Memory B cell (primary cell): ENCODE measurements around the gene PTGDR.

Source experiments
- ATAC-seq: fragments of 150-1000 bp; cut with Tn5 transposase; 2 replicates; pipeline ENCODE4 v1.10.0; 2021; ENCODE audit warnings: low read depth, mild to moderate bottlenecking, moderate library complexity
- DNase-seq, 2 donors: peaks; one replicate each; pipeline ENCODE4 v3.0.0; 2022; ENCODE audit warnings: low spot score in 2 of 2
- H3K27ac Mint-ChIP-seq: one replicate; pipeline ENCODE4 v1.8.0; 2022; ENCODE audit warnings: mild to moderate bottlenecking, moderate library complexity, mixed read lengths
- H3K27me3 Mint-ChIP-seq: one replicate; pipeline ENCODE4 v1.8.0; 2022; ENCODE audit warnings: mixed read lengths
- H3K36me3 Mint-ChIP-seq: one replicate; pipeline ENCODE4 v1.8.0; 2022; ENCODE audit warnings: mild to moderate bottlenecking, mixed read lengths
- H3K4me1 Mint-ChIP-seq: one replicate; pipeline ENCODE4 v1.8.0; 2022; ENCODE audit warnings: mixed read lengths
- H3K4me3 Mint-ChIP-seq: one replicate; pipeline ENCODE4 v1.8.0; 2022; ENCODE audit warnings: mild to moderate bottlenecking, moderate library complexity, mixed read lengths
- H3K9me3 Mint-ChIP-seq: one replicate; pipeline ENCODE4 v1.8.0; 2022; ENCODE audit warnings: mixed read lengths

PTGDR gene

DNA sequence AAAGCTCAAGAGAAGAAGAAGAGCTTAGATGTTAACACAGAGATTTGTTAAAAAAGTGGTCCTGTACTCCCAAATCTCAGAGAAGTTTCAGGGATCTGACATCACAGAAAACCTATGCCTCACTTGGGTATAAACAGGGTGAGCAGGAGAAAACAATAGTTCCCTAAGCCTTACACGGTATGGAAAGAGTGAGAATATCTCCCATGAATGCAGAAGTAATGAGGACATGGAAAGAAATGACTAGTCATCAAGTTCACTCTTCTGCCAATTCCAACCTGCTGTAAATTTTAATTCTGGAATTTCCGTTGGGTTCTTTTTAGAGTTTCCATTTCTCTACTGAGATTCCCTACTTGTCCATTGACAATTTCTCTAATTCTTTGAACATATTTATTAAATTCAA, 40.4 kb downstream of the PTGDR start:
- no peak overlapping the region for H3K27ac Mint-ChIP-seq
- H3K4me3 Mint-ChIP-seq: no peak overlapping the region
- ATAC-seq (no peak), DNase-seq (no peak)
- H3K9me3 Mint-ChIP-seq: no peaks in the 10 kb centered on the region
- peaks cover 15% of the 10 kb centered on the region for H3K4me1 Mint-ChIP-seq
- peaks cover 2% of the 10 kb centered on the region for H3K36me3 Mint-ChIP-seq
- peaks cover 9% of the 10 kb centered on the region for H3K27me3 Mint-ChIP-seq

DNA sequence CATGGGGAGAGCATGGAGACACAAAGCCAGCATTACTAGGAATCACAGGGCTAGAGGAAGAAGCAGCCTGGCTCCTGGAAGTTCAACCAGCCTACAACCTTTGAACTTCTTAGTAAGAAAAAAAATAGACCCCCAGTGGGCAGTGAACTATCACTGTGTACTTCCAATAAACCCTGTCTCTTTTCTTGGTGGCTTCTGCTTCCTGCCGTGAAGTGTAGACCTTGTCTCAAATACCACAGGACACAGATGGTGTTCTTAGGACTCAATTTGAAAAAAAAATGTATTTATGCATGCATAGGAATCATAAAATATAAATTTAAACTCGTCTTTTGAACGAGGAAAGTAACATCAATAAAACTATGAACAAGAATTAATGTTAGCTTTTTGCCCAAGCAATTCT, 43.0 kb downstream of the PTGDR start:
- Mint-ChIP-seq H3K4me3 (no peak overlapping the region), H3K9me3 (no peaks in the 10 kb centered on the region), H3K36me3 (peaks cover 2% of the 10 kb centered on the region), H3K4me1 (peaks cover 36% of the 10 kb centered on the region), H3K27me3 (peaks cover 17% of the 10 kb centered on the region), H3K27ac (no peak overlapping the region)
- no peak for DNase-seq
- ATAC-seq: no peak

DNA sequence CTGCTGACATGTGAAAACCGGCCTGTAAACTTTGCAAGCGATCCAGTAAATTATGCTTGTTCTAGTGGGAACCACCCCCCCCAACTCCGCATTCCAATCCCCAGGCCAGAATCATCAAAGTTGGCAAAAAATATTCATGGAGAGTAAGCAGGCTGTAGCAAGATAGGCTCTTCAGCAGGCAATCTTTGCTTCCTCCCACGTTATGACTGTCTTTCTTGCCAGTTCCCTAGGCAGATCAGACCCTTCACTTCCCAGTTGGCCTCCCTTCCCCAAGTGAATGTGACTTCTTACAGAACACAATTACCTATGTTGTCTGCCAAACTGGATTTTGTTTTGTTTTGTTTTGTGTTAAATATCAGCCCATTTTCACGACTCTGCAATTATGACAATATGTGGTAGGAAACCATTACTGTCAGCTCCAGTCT, 45.4 kb downstream of the PTGDR start:
- Mint-ChIP-seq H3K4me1 (peaks cover 37% of the 10 kb centered on the region), H3K36me3 (peaks cover 2% of the 10 kb centered on the region), H3K4me3 (peak overlapping the region; percentile 87), H3K27ac (no peak overlapping the region), H3K9me3 (no peaks in the 10 kb centered on the region), H3K27me3 (peaks cover 24% of the 10 kb centered on the region)
- DNase-seq (no peak), ATAC-seq (no peak)

- DNase-seq (no peak), ATAC-seq (no peak)
- Mint-ChIP-seq H3K36me3 (peaks cover 2% of the 10 kb centered on the region), H3K4me1 (peaks cover 37% of the 10 kb centered on the region), H3K4me3 (peak overlapping the region; percentile 87), H3K27me3 (peaks cover 24% of the 10 kb centered on the region), H3K27ac (no peak overlapping the region), H3K9me3 (no peaks in the 10 kb centered on the region)
These were observed 46.0 kb downstream of the PTGDR start for GRCh38 chr14:52313462-52313861.

- no peaks in the 10 kb centered on the region for H3K9me3 Mint-ChIP-seq
- H3K27me3 Mint-ChIP-seq: peaks cover 25% of the 10 kb centered on the region
- DNase-seq: peak; percentile 2 to 44
- peak within 1 kb of the TSS; percentile 87 for H3K4me3 Mint-ChIP-seq
- H3K36me3 Mint-ChIP-seq: peaks cover 2% of the 10 kb centered on the region
- ATAC-seq: peak; percentile 16
- peaks cover 37% of the 10 kb centered on the region for H3K4me1 Mint-ChIP-seq
- H3K27ac Mint-ChIP-seq: no peak within 1 kb of the TSS
These were observed 46.6 kb downstream of the PTGDR start, which contains the start of gene PTGER2 for GRCh38 chr14:52313903-52314594. Gene PTGER2 (plus strand): TSS chr14:52314312. CDS start chr14:52314549, 237 bp downstream.

GRCh38 chr14:52314595-52315354, 47.3 kb downstream of the PTGDR start:
- DNase-seq: peak; percentile 7 to 31
- H3K36me3 Mint-ChIP-seq: peaks cover 2% of the 10 kb centered on the region
- H3K4me1 Mint-ChIP-seq: peaks cover 37% of the 10 kb centered on the region
- peaks cover 25% of the 10 kb centered on the region for H3K27me3 Mint-ChIP-seq
- peak; percentile 20 for ATAC-seq
- no peak overlapping the region for H3K27ac Mint-ChIP-seq
- H3K4me3 Mint-ChIP-seq: peak overlapping the region; percentile 87
- H3K9me3 Mint-ChIP-seq: no peaks in the 10 kb centered on the region

GRCh38 chr14:52315355-52315718, 47.8 kb downstream of the PTGDR start:
- Mint-ChIP-seq H3K4me3 (peak overlapping the region; percentile 87), H3K9me3 (no peaks in the 10 kb centered on the region), H3K4me1 (peaks cover 37% of the 10 kb centered on the region), H3K27ac (no peak overlapping the region), H3K27me3 (peaks cover 25% of the 10 kb centered on the region), H3K36me3 (peaks cover 2% of the 10 kb centered on the region)
- no peak for ATAC-seq
- DNase-seq: no peak

DNA sequence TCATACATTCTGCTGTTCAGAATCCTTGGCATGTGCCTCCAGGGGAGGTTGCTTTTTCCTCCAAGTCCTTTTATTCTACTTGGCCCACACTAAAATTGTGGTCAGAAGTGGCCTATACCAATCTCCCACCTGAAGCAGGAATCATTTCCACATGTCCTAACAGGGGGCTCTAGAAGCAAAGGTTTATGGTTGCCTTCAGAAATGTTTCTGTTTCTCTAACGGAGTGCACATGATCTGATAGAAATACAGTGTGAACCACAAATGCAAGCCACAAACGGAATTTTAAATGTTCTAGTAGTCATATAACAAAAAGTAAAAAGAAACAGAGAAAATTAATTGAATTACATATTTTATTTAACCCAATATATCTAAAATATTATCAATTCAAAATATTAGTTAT, 50.6 kb downstream of the PTGDR start:
- H3K4me1 Mint-ChIP-seq: peaks cover 21% of the 10 kb centered on the region
- peaks cover 25% of the 10 kb centered on the region for H3K27me3 Mint-ChIP-seq
- no peak overlapping the region for H3K4me3 Mint-ChIP-seq
- no peak for ATAC-seq
- no peak for DNase-seq
- H3K9me3 Mint-ChIP-seq: peaks cover 8% of the 10 kb centered on the region
- no peak overlapping the region for H3K27ac Mint-ChIP-seq
- peaks cover 3% of the 10 kb centered on the region for H3K36me3 Mint-ChIP-seq

- ATAC-seq: no peak
- Mint-ChIP-seq H3K9me3 (peaks cover 11% of the 10 kb centered on the region), H3K27ac (no peak overlapping the region), H3K4me3 (no peak overlapping the region), H3K4me1 (peaks cover 16% of the 10 kb centered on the region), H3K27me3 (peaks cover 19% of the 10 kb centered on the region), H3K36me3 (peaks cover 3% of the 10 kb centered on the region)
- DNase-seq: no peak
These were observed 51.5 kb downstream of the PTGDR start for GRCh38 chr14:52318826-52319645.

DNA sequence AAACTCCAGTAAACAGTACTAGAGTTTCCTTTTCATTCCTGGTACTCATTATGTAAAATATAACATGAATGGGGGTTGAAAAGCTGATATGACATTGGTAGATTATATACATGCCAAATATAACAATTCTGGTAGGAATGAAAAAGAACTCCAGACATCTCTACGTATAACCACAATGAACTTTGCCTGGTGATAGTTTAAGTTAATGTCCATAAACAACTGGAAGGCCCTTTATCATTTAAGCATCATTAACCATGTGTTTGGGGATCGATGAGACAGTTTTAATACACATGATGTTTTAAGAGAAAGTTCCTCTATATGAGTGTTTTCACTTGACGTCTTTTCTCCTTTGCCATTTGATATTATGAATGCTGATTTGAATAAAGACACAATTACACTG, 52.4 kb downstream of the PTGDR start:
- peaks cover 14% of the 10 kb centered on the region for H3K4me1 Mint-ChIP-seq
- H3K27ac Mint-ChIP-seq: no peak overlapping the region
- DNase-seq (no peak), ATAC-seq (no peak)
- peaks cover 13% of the 10 kb centered on the region for H3K27me3 Mint-ChIP-seq
- H3K36me3 Mint-ChIP-seq: peaks cover 3% of the 10 kb centered on the region
- peaks cover 11% of the 10 kb centered on the region for H3K9me3 Mint-ChIP-seq
- H3K4me3 Mint-ChIP-seq: no peak overlapping the region

- peak in 1 of 2 donors; percentile 42 for DNase-seq
- Mint-ChIP-seq H3K36me3 (peaks cover 3% of the 10 kb centered on the region), H3K27ac (no peak overlapping the region), H3K27me3 (peaks cover 4% of the 10 kb centered on the region), H3K4me3 (no peak overlapping the region), H3K4me1 (peaks cover 17% of the 10 kb centered on the region), H3K9me3 (peaks cover 11% of the 10 kb centered on the region)
- ATAC-seq: peak; percentile 99
These were observed 57.6 kb downstream of the PTGDR start for GRCh38 chr14:52325126-52325525.

GRCh38 chr14:52325630-52326029, 58.1 kb downstream of the PTGDR start:
- ATAC-seq: no peak
- H3K9me3 Mint-ChIP-seq: peaks cover 11% of the 10 kb centered on the region
- peaks cover 17% of the 10 kb centered on the region for H3K4me1 Mint-ChIP-seq
- H3K27me3 Mint-ChIP-seq: peaks cover 5% of the 10 kb centered on the region
- no peak overlapping the region for H3K27ac Mint-ChIP-seq
- no peak for DNase-seq
- no peak overlapping the region for H3K4me3 Mint-ChIP-seq
- H3K36me3 Mint-ChIP-seq: peaks cover 3% of the 10 kb centered on the region
